Glutamatergic neuron (in vitro differentiated cells): Measurements from ENCODE around the gene PLGLB2. TPM values are rescaled to one million over a fixed set of nuclear protein-coding genes. Genes with fewer than 3 reads are reported as not detected.
"Not testable (repeated sequence)": the region's sequence is repeated elsewhere in the genome, so short reads cannot be mapped to it uniquely, and the experiment has no call there.

Source experiments
- DNase-seq: peaks from one replicate; pipeline ENCODE4 v3.0.0; 2022
- H3K27ac Mint-ChIP-seq: one replicate; pipeline ENCODE4 v1.8.0; 2020; ENCODE audit warnings: mild to moderate bottlenecking, mixed read lengths, inconsistent platforms; ENCODE audit not compliant: unreplicated experiment
- H3K27me3 Mint-ChIP-seq: one replicate; pipeline ENCODE4 v1.8.0; 2020; ENCODE audit warnings: mild to moderate bottlenecking, moderate library complexity, mixed read lengths, inconsistent platforms; ENCODE audit not compliant: unreplicated experiment
- H3K36me3 Mint-ChIP-seq: one replicate; pipeline ENCODE4 v1.8.0; 2020; ENCODE audit warnings: mild to moderate bottlenecking, mixed read lengths, inconsistent platforms; ENCODE audit not compliant: unreplicated experiment
- H3K4me1 Mint-ChIP-seq: one replicate; pipeline ENCODE4 v1.8.0; 2020; ENCODE audit warnings: mild to moderate bottlenecking, low read depth, mixed read lengths, inconsistent platforms; ENCODE audit not compliant: unreplicated experiment
- H3K4me3 Mint-ChIP-seq: one replicate; pipeline ENCODE4 v1.8.0; 2020; ENCODE audit warnings: mild to moderate bottlenecking, mixed read lengths, inconsistent platforms; ENCODE audit not compliant: unreplicated experiment
- H3K9me3 Mint-ChIP-seq: one replicate; pipeline ENCODE4 v1.8.0; 2020; ENCODE audit warnings: mild to moderate bottlenecking, moderate library complexity, mixed read lengths, inconsistent platforms; ENCODE audit not compliant: unreplicated experiment
- long read RNA-seq: library from polyadenylated mRNA; unstranded; transcript quantifications from one replicate; pipeline ENCODE4 v2.0.0, GENCODE V29; 2020; ENCODE audit not compliant: unreplicated experiment
- total RNA-seq: library from RNA; stranded (reverse); fragmentation: NEBNext Ultra II Directional; extraction: Animal tissue kit (Norgen Biotek cat#: 25700); gene quantifications from one replicate; pipeline ENCODE4 v1.2.1, GENCODE V29; 2021; ENCODE audit not compliant: unreplicated experiment

PLGLB2 gene
- total RNA-seq: 0.86 TPM
- long read RNA-seq: 0 reads

DNA sequence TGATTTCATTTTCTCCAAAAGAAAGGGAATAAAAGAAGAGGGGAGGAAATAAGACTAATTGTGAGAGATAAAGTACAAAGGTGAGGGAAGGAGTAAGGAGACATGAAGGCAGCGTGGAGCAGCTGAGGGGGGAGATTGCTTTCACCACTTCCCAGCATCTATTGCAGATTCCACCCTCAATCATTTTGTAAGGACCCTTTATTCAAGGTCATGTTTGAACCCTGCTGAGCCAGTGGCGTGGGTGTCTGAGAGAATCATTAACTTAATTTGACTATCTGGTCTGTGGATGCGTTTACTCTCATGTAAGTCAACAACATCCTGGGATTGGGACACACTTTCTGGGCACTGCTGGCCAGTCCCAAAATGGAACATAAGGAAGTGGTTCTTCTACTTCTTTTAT is at the start of gene PLGLB2:
TSS of gene PLGLB2 (plus strand) at position 297 of the 400 bp plus-strand sequence. CDS start at position 364, 67 bp downstream.
- H3K36me3 Mint-ChIP-seq, H3K4me1 Mint-ChIP-seq, H3K27me3 Mint-ChIP-seq, DNase-seq, H3K9me3 Mint-ChIP-seq, H3K27ac Mint-ChIP-seq, H3K4me3 Mint-ChIP-seq: not testable (repeated sequence)

DNA sequence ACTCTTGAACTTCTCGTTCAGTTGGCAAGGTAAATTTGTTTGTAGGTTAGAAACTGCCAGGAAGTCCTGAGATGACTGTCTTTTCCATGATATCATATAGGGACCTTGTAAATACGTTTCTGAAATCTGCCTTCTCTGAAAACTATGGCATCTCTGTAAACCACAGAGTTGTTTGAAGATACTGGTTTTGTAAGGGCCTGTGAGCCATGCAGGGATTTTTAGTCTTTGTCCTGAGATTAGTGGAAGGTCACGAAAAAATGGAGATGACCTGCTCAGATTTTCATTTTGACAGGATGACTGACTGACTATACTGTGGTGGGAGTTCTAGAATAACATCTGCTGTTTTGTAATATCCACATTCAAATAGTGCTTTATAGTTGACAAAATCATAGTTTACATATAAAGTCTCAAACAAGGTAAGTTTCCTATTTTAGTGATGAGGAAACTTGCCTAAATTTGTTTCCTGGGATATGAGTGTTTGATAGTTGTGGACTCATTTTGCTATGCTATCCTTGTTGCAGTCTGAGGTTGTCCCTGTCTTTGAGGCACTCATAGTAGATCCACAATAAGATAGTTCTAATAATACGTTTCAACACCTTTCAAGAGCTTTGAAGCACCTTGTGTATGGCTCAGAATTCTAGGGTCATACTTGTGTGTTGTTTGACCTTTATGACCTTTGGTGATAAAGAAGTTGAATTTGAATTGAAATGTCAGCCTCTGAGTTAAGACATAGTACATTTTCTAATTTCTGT is 43.1 kb upstream of the PLGLB2 start:
- DNase-seq, H3K36me3 Mint-ChIP-seq, H3K4me1 Mint-ChIP-seq, H3K9me3 Mint-ChIP-seq, H3K27me3 Mint-ChIP-seq, H3K4me3 Mint-ChIP-seq, H3K27ac Mint-ChIP-seq: not testable (repeated sequence)

DNA sequence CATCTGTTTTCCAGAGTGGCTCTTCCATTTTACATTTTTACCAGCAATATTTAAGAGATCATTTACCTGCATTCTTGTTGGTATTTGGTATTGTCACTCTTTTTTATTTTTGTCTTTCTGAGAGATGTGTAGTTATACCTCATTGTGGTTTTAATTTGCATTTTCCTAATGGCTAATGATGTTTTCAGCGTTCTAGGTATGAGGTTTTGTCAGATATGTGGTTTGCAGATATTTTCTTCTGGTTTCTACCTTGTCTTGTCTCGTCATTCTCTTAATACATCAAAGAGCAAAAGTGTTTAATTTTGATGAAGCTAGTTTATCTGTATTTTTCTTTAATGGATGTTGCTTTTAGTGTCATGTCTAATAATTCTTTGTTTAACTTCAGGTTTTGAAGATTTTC is 39.5 kb upstream of the PLGLB2 start:
- DNase-seq, H3K4me3 Mint-ChIP-seq, H3K27me3 Mint-ChIP-seq, H3K27ac Mint-ChIP-seq, H3K4me1 Mint-ChIP-seq, H3K36me3 Mint-ChIP-seq, H3K9me3 Mint-ChIP-seq: not testable (repeated sequence)

DNA sequence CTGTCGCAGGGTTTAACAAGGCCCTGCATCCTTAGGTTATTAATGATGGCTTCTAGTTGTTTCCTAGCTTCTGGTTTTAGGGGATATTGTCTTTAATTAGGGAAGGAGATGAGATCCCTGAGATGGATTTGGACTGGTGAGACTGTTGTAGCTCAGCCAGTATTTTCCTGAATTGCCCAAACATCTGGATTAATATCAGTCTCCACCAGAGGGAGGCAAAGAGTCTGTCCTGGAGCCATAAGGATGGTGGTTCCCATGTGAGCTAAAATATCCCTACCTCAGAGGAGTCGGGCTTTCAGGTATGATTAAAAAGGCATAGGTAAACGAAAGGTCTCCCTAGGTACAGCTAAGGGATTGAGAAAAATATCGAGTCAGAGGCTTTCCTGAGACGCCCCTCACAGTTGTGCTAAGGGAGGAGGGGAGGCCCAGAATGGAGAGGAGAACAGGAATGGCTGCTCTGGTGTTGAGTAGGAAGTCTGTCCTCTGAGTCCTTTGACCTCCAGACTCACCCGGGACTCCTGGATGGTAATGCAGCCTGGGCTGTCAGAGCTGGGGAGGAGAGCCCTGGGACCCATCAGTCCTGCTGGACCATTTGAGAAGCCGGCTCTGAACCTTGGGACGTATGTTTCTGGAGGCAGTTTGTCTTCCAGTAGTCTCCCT is 19.8 kb upstream of the PLGLB2 start:
- H3K27ac Mint-ChIP-seq, H3K4me3 Mint-ChIP-seq, DNase-seq, H3K27me3 Mint-ChIP-seq, H3K9me3 Mint-ChIP-seq, H3K4me1 Mint-ChIP-seq, H3K36me3 Mint-ChIP-seq: not testable (repeated sequence)

DNA sequence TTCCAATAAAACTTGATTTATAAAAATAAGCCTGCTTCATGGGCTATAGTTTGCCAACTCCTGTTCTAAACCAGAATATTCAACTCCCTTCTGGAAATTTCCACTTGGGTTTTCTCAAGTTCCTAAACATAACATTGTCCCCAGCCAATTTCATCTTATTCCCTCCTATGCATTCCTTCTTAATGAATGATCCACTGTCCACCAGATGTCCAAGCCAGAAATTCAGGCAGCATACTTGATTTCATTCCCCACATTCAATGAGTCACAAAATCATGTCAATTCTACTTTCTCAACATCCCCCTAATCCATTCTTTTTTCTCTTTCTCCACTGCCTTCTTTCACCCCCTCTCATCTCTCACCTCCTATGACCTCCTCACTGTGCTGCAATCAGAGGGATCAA is 7.0 kb upstream of the PLGLB2 start:
- not testable (repeated sequence) for H3K27me3 Mint-ChIP-seq, H3K27ac Mint-ChIP-seq, H3K4me3 Mint-ChIP-seq, H3K36me3 Mint-ChIP-seq, H3K9me3 Mint-ChIP-seq, DNase-seq, H3K4me1 Mint-ChIP-seq

DNA sequence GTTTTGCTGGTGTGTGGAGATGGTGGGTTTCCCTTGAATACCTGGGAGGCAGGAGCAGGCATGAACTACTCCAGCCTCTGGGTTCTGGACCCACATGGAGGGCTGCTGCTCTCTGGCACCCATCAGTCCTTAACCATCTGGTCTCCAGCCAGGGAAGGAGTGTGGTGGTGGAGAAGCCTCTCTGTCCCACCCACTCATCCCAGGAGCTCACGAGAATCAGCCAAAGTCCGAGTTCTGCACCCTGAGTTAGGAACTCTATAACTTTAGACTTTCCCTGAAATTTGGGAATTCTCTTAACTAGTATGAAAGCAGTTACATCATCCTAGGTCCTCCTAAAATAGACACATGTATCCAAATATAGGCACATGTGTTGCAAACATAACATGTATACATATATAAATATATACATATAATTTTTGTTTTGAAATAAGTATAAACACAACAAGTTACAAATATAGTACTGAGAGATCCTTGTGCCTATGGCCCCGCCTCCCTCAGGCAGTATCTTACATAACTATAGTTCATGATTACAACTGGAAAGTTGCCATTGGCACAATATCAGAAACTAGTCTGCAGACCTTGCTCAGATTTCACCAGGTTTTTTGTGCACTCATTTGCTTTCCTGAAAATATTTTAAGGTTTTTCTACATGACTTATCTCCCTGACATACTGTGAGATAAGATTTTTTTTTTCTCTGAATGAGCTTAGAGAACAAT is 5.3 kb upstream of the PLGLB2 start:
- H3K36me3 Mint-ChIP-seq, H3K27ac Mint-ChIP-seq, H3K4me1 Mint-ChIP-seq, H3K9me3 Mint-ChIP-seq, H3K4me3 Mint-ChIP-seq, DNase-seq, H3K27me3 Mint-ChIP-seq: not testable (repeated sequence)

DNA sequence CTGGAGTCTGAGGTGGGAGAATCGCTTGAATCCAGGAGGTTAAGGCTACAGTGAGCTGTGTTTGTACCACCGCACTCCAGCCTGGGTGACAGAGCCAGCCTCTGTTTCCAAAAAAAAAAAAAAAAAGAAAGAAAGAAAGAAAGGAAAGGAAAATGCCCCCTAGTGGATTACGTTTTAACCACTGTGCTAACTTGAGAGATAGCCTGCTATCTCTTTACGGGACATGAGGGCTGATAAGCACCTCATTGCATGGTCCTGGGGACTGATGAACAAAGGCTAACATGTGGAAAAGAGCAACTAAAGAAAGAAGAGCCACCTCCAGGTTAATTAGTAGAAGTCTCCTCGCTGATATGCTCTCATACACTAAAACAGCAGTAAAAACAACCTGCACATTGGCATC is 4.2 kb upstream of the PLGLB2 start:
- not testable (repeated sequence) for H3K27ac Mint-ChIP-seq, H3K27me3 Mint-ChIP-seq, DNase-seq, H3K9me3 Mint-ChIP-seq, H3K4me1 Mint-ChIP-seq, H3K4me3 Mint-ChIP-seq, H3K36me3 Mint-ChIP-seq

DNA sequence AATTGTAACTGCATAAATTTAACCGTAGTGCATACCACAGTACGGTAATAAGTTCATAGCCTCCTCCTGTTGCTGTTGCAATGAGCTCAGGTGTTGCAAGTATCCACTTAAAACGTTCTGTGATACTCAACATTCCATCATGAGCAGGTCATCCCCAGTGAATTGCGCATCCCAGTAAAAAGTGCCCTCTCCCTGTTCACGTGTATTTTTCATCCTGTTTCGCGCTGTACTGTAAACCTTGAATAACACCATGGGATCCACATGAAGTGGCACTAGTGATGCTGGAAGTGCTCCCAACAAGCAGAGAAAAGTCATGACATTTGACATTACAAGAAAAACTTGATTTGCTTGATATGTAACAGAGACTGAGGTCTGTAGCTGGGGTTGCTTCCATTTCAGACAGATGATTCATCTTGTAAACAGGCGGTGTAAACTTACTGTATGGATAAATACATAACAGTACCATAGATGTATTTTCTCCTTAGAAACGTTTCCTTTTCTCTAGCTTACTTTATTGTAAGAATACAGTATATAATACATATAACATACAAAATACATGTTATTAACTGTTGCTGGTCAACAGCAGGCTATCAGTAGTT is 2.4 kb upstream of the PLGLB2 start:
- not testable (repeated sequence) for H3K27me3 Mint-ChIP-seq, H3K36me3 Mint-ChIP-seq, H3K4me3 Mint-ChIP-seq, H3K27ac Mint-ChIP-seq, H3K4me1 Mint-ChIP-seq, H3K9me3 Mint-ChIP-seq, DNase-seq

DNA sequence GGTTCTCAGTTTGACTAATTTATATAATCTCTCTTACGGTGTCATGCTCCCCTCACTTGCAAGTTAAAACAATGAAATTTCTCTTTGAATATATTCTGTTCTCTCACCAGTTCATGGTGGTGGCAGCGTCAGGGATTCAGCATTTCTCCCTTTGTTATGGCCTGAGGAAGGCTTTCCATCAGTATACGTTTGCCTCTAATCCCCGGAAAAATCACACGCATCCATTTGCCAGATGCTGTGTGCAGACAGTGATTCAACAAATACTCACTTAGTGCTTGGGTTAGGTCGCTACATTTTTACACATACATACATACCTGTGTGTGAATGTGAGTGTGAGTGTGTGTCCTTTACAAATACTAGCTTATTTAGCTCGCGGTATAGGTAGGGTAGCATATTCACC is 637 bp downstream of the PLGLB2 start:
- not testable (repeated sequence) for H3K4me3 Mint-ChIP-seq, H3K36me3 Mint-ChIP-seq, H3K4me1 Mint-ChIP-seq, H3K27ac Mint-ChIP-seq, H3K27me3 Mint-ChIP-seq, H3K9me3 Mint-ChIP-seq, DNase-seq

DNA sequence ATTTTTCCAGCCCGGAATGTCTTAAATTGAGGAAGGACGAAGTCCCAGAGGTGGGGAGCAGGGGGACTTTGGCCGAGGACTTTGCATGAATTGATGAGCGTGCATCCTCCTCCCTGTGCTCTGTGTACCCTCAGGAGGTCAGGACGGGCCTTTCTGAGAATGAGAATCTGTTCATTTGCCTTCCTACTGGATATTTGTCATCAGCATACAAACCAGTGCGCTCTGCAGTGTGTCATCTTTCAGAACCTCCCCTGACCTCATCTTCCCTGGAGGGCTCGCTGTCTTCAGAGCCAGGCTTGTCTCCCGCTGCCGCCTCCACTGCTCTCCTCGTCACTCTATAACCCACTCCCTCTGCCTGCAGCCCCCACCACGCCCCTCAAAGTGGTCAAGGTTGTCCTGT is 2.7 kb downstream of the PLGLB2 start:
- H3K4me1 Mint-ChIP-seq, H3K27me3 Mint-ChIP-seq, DNase-seq, H3K36me3 Mint-ChIP-seq, H3K27ac Mint-ChIP-seq, H3K4me3 Mint-ChIP-seq, H3K9me3 Mint-ChIP-seq: not testable (repeated sequence)

DNA sequence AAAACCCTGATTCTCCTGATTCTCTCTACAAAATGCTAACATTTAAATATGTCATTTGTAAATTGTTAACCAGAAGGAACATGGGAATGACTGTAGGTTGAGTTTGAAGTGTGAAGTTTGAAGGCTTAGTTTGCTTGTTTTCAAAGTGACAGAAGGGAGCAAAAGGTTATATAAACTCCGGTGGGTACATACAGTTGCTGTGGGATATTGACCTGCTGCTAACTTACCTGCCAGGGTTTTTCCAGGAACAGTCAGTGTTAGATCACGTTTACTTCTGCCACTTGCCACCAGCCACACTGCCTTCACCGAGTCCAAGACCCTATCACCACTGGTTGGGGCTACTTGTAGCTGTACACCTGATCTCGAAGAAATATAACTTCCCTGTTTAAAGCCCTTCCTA is 6.9 kb downstream of the PLGLB2 start:
- not testable (repeated sequence) for H3K27me3 Mint-ChIP-seq, DNase-seq, H3K4me1 Mint-ChIP-seq, H3K9me3 Mint-ChIP-seq, H3K36me3 Mint-ChIP-seq, H3K4me3 Mint-ChIP-seq, H3K27ac Mint-ChIP-seq
